ENCODE data around the gene UBE2H. TPM values are rescaled to one million over a fixed set of nuclear protein-coding genes. Genes with fewer than 3 reads are reported as not detected.
"Not testable (repeated sequence)": the region's sequence is repeated elsewhere in the genome, so short reads cannot be mapped to it uniquely, and the experiment has no call there.

UBE2H gene
- total and polyA plus RNA-seq, 8 donors: 58.7 to 121 (median 82.8) TPM

- Histone ChIP-seq H3K36me3 (peaks cover 0 to 29% of the 10 kb centered on the region in 2 donors), H3K4me1 (peaks cover 9 to 42% of the 10 kb centered on the region in 2 donors), H3K4me3 (no peak overlapping the region), H3K27me3 (no peaks in the 10 kb centered on the region), H3K9me3 (no peaks in the 10 kb centered on the region), H3K27ac (peak overlapping the region; percentile 63 to 67)
- peak; percentile 57 for ATAC-seq
- peak in 3 of 4 donors; percentile 62 to 85 (median 72) for DNase-seq
- intact Hi-C loops (cut with DNase I): loop anchor here in 1 of 2 donors (5.0 to 10.0 kb wide), 2 partner anchors 163 to 185 kb away; no protein-coding TSS in a partner anchor
- peak; percentile 82 to 83 for TF ChIP-seq CTCF (IDR thresholded peaks at IDR 0.05)
Observed at GRCh38 chr7:129829737-129830631, 122.8 kb downstream of the UBE2H start.

- peak in 2 of 4 donors; percentile 58 to 62 for DNase-seq
- intact Hi-C loops (cut with DNase I): loop anchor here in 1 of 2 donors (5.0 to 10.0 kb wide), 2 partner anchors 162 to 186 kb away; no protein-coding TSS in a partner anchor
- no peaks in the 10 kb centered on the region for H3K27me3 ChIP-seq
- no peak for TF ChIP-seq CTCF (IDR thresholded peaks at IDR 0.05)
- H3K9me3 ChIP-seq: no peaks in the 10 kb centered on the region
- peak; percentile 20 for ATAC-seq
- peaks cover 9 to 47% of the 10 kb centered on the region in 2 donors for H3K4me1 ChIP-seq
- peak overlapping the region; percentile 63 to 67 for H3K27ac ChIP-seq
- H3K4me3 ChIP-seq: no peak overlapping the region
- peaks cover 0 to 21% of the 10 kb centered on the region in 2 donors for H3K36me3 ChIP-seq
Observed at GRCh38 chr7:129828989-129829736, 123.6 kb downstream of the UBE2H start.

GRCh38 chr7:129828078-129828762 lies 124.5 kb downstream of the UBE2H start:
- Histone ChIP-seq H3K4me1 (peaks cover 9 to 47% of the 10 kb centered on the region in 2 donors), H3K27ac (no peak overlapping the region), H3K9me3 (no peaks in the 10 kb centered on the region), H3K4me3 (no peak overlapping the region), H3K27me3 (no peaks in the 10 kb centered on the region), H3K36me3 (peaks cover 0 to 12% of the 10 kb centered on the region in 2 donors)
- no peak for ATAC-seq
- intact Hi-C loops (cut with DNase I): loop anchor here in 1 of 2 donors (5.0 to 10.0 kb wide), 2 partner anchors 161 to 187 kb away; no protein-coding TSS in a partner anchor
- no peak for DNase-seq
- TF ChIP-seq CTCF (IDR thresholded peaks at IDR 0.05): no peak

- Histone ChIP-seq H3K27ac (no peak overlapping the region), H3K9me3 (no peaks in the 10 kb centered on the region), H3K36me3 (peaks cover 0 to 12% of the 10 kb centered on the region in 2 donors), H3K4me1 (peaks cover 9 to 47% of the 10 kb centered on the region in 2 donors), H3K27me3 (no peaks in the 10 kb centered on the region), H3K4me3 (no peak overlapping the region)
- no peak for TF ChIP-seq CTCF (IDR thresholded peaks at IDR 0.05)
- no peak for DNase-seq
- no peak for ATAC-seq
- intact Hi-C loops (cut with DNase I): loop anchor here in 1 of 2 donors (5.0 to 10.0 kb wide), 2 partner anchors 160 to 187 kb away; no protein-coding TSS in a partner anchor
Observed at GRCh38 chr7:129827467-129827990, 125.2 kb downstream of the UBE2H start.

- intact Hi-C loops (cut with DNase I): loop anchor here in 1 of 2 donors (5.0 to 10.0 kb wide), 2 partner anchors 160 to 188 kb away; no protein-coding TSS in a partner anchor
- not testable (repeated sequence) for ATAC-seq, H3K36me3 ChIP-seq, DNase-seq, H3K27ac ChIP-seq, H3K9me3 ChIP-seq, H3K4me3 ChIP-seq, H3K27me3 ChIP-seq
- peaks cover 9 to 47% of the 10 kb centered on the region in 2 donors for H3K4me1 ChIP-seq
Observed at GRCh38 chr7:129826895-129827294, 125.9 kb downstream of the UBE2H start.

All from left lung (tissue), 10 donors.